Trophoblast cell (in vitro differentiated cells and primary cell): ENCODE data around the gene PWWP2B.
A peak's percentile ranks its signal among the peaks of the same experiment; 100 is the strongest.

ENCODE experiments used
- DNase-seq, 2 donors: peaks; one replicate each; pipeline ENCODE4 v3.0.0-alpha.2; 2016
- H2AFZ ChIP-seq: 2 replicates; pipeline ENCODE4 v1.6.1; 2013; ENCODE audit warnings: low read length, moderate library complexity, mild to moderate bottlenecking; ENCODE audit not compliant: insufficient read depth, poor library complexity
- H2AK5ac ChIP-seq: 2 replicates; pipeline ENCODE4 v1.6.1; 2013; ENCODE audit warnings: mild to moderate bottlenecking, low read length
- H2BK120ac ChIP-seq: 2 replicates; pipeline ENCODE4 v1.6.1; 2013; ENCODE audit warnings: low read length, mild to moderate bottlenecking, moderate library complexity; ENCODE audit not compliant: insufficient read depth, poor library complexity
- H2BK12ac ChIP-seq: 2 replicates; pipeline ENCODE4 v1.6.1; 2013; ENCODE audit warnings: mild to moderate bottlenecking, low read length, moderate library complexity
- H2BK5ac ChIP-seq: 2 replicates; pipeline ENCODE4 v1.6.1; 2013; ENCODE audit warnings: low read length, low read depth, moderate library complexity, mild to moderate bottlenecking; ENCODE audit not compliant: poor library complexity
- H3K14ac ChIP-seq: 2 replicates; pipeline ENCODE4 v1.6.1; 2013; ENCODE audit warnings: mild to moderate bottlenecking, low read length
- H3K18ac ChIP-seq: 2 replicates; pipeline ENCODE4 v1.6.1; 2013; ENCODE audit warnings: mild to moderate bottlenecking, low read length
- H3K23ac ChIP-seq: 2 replicates; pipeline ENCODE4 v1.6.1; 2013; ENCODE audit warnings: low read length
- H3K27ac ChIP-seq: 2 replicates; pipeline ENCODE4 v1.5.1; 2013; ENCODE audit warnings: low read depth, mild to moderate bottlenecking, inconsistent platforms, low read length, moderate library complexity
- H3K27me3 ChIP-seq: 2 replicates; pipeline ENCODE4 v1.6.1; 2013; ENCODE audit warnings: inconsistent platforms, mild to moderate bottlenecking, low read length, moderate library complexity; ENCODE audit not compliant: insufficient read depth
- H3K36me3 ChIP-seq, 2 experiments: 1 replicate in 1 of 2; 2 replicates in 1 of 2; pipeline ENCODE4 v1.6.1; 2013; ENCODE audit warnings: low read length in 2 of 2, mild to moderate bottlenecking in 2 of 2, moderate library complexity in 1 of 2; ENCODE audit not compliant: insufficient read depth in 2 of 2, control insufficient read depth in 1 of 2
- H3K4ac ChIP-seq: 2 replicates; pipeline ENCODE4 v1.6.1; 2013; ENCODE audit warnings: low read depth, mild to moderate bottlenecking, low read length, moderate library complexity
- H3K4me1 ChIP-seq, 2 experiments: 1 replicate in 1 of 2; 2 replicates in 1 of 2; pipeline ENCODE4 v1.6.1; 2013; ENCODE audit warnings: low read length in 2 of 2, mild to moderate bottlenecking in 2 of 2, moderate library complexity in 1 of 2; ENCODE audit not compliant: insufficient read depth in 2 of 2, control insufficient read depth in 1 of 2
- H3K4me2 ChIP-seq: 2 replicates; pipeline ENCODE4 v1.6.1; 2013; ENCODE audit warnings: inconsistent platforms, mild to moderate bottlenecking, low read length, moderate library complexity
- H3K4me3 ChIP-seq: 2 replicates; pipeline ENCODE4 v1.5.1; 2013; ENCODE audit warnings: mild to moderate bottlenecking, low read depth, low read length, inconsistent platforms
- H3K79me1 ChIP-seq: one replicate; pipeline ENCODE4 v1.6.1; 2013; ENCODE audit warnings: low read length
- H3K79me2 ChIP-seq: 2 replicates; pipeline ENCODE4 v1.6.1; 2013; ENCODE audit warnings: low read length, mild to moderate bottlenecking; ENCODE audit not compliant: control insufficient read depth, insufficient read depth, poor library complexity
- H3K9ac ChIP-seq: 2 replicates; pipeline ENCODE4 v1.6.1; 2013; ENCODE audit warnings: mild to moderate bottlenecking, low read length
- H3K9me3 ChIP-seq: 2 replicates; pipeline ENCODE4 v1.6.1; 2013; ENCODE audit warnings: low read depth, mild to moderate bottlenecking, control low read depth, inconsistent platforms, low read length; ENCODE audit not compliant: insufficient read depth
- H4K12ac ChIP-seq: 2 replicates; pipeline ENCODE4 v1.6.1; 2013; ENCODE audit warnings: low read depth, mild to moderate bottlenecking, low read length, moderate library complexity
- H4K8ac ChIP-seq: 2 replicates; pipeline ENCODE4 v1.6.1; 2013; ENCODE audit warnings: low read depth, mild to moderate bottlenecking, low read length, moderate library complexity
- H4K91ac ChIP-seq: one replicate; pipeline ENCODE4 v1.6.1; 2013; ENCODE audit warnings: low read depth, mild to moderate bottlenecking, low read length, moderate library complexity
- WGBS: extraction: QIAGEN DNeasy Blood & Tissue Kit; methylation state at CpG from one replicate; pipeline ENCODE4 v1.1.7; 2013; ENCODE audit warnings: missing lambda C conversion rate; ENCODE audit not compliant: insufficient read length, insufficient coverage; ENCODE audit errors: extremely low coverage; 5-methylcytosine and 5-hydroxymethylcytosine counted together

Gene PWWP2B

DNA sequence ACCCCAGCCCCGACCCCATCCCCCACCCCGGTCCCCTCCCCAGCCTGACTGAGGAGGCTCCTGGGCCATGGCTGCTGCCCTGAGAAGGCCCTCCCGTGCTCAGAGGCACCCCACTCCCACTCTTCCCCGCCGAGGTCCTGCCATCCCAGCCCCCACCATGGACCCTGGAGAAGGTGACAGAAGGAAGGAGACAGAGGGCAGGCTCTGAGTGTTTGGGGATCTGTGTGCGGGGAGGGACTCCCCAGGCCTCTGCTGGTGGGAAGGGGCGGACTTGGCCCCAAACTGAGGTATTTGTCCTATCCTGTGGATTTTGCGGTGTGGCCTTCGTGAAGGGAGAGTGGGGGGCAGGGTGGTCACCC lies 53.4 kb downstream of the PWWP2B start:
- no CpG with 5 or more reads among the region's 9 CpGs for WGBS
- Histone ChIP-seq H4K12ac (no peak overlapping the region), H3K4ac (no peak overlapping the region)

DNA sequence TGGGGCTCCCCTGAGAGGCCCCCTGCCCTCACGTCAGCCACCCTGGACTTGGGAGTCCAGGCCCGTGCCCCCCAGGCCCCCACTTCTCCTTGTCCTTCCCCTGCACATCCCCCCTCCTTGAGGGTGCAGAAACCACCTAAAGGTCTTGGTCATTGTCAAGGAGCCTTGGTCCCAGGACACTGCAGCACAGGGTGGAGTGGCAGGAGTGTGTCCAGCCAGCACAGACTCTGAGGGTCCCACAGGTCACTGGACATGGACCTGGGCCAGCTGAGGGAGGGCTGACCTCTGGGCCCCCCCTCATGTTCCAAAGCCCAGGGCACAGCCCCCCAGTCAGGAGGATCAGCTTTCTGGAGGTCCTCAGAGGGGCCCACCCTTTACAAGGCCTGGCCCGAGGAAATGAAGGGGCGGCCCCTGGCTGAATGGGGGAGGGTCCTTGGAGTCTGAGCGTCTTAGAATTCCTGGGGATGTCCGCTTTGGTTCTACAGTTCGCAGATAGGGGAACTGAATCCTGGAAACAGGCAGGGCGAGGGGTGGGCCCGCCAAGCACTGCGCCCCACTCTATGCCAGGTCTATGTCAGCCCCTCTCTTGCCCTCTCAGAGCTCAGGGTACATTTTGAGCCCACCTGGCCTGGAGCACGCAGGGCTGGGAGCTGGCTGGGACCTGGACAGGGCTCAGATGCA lies 54.0 kb downstream of the PWWP2B start:
- Histone ChIP-seq H3K9me3 (peaks cover 2% of the 10 kb centered on the region), H3K9ac (no peak overlapping the region), H3K4ac (no peak overlapping the region), H3K14ac (no peak overlapping the region), H3K79me1 (peaks cover 26% of the 10 kb centered on the region), H3K27ac (no peak overlapping the region), H2AFZ (no peak overlapping the region), H3K27me3 (no peaks in the 10 kb centered on the region), H4K12ac (no peak overlapping the region), H3K4me3 (no peak overlapping the region), H3K36me3 (no peaks in the 10 kb centered on the region), H2AK5ac (peak overlapping the region; percentile 48), H3K18ac (no peak overlapping the region), H2BK5ac (no peak overlapping the region), H4K8ac (no peak overlapping the region), H4K91ac (peak overlapping the region; percentile 16), H3K4me1 (peaks cover 26 to 28% of the 10 kb centered on the region in 2 experiments), H2BK12ac (peak overlapping the region; percentile 67), H2BK120ac (no peak overlapping the region), H3K4me2 (no peak overlapping the region), H3K23ac (no peak overlapping the region), H3K79me2 (peaks cover 8% of the 10 kb centered on the region)
- no CpG with 5 or more reads among the region's 11 CpGs for WGBS
- no peak for DNase-seq

More for the DNA sequence above, 53.4 kb downstream of the PWWP2B start:
- Histone ChIP-seq H3K79me1 (peaks cover 26% of the 10 kb centered on the region), H3K4me3 (no peak overlapping the region), H3K23ac (no peak overlapping the region), H3K36me3 (no peaks in the 10 kb centered on the region), H2BK5ac (no peak overlapping the region), H3K4me2 (no peak overlapping the region), H2AK5ac (peak overlapping the region; percentile 48), H3K9me3 (peaks cover 2% of the 10 kb centered on the region), H2AFZ (no peak overlapping the region), H3K27me3 (no peaks in the 10 kb centered on the region), H3K9ac (no peak overlapping the region), H3K18ac (no peak overlapping the region), H3K4me1 (peaks cover 26 to 28% of the 10 kb centered on the region in 2 experiments), H3K79me2 (peaks cover 8% of the 10 kb centered on the region), H4K91ac (peak overlapping the region; percentile 16), H2BK120ac (no peak overlapping the region), H4K8ac (no peak overlapping the region), H3K14ac (no peak overlapping the region), H3K27ac (no peak overlapping the region), H2BK12ac (peak overlapping the region; percentile 67)
- no peak for DNase-seq

DNA sequence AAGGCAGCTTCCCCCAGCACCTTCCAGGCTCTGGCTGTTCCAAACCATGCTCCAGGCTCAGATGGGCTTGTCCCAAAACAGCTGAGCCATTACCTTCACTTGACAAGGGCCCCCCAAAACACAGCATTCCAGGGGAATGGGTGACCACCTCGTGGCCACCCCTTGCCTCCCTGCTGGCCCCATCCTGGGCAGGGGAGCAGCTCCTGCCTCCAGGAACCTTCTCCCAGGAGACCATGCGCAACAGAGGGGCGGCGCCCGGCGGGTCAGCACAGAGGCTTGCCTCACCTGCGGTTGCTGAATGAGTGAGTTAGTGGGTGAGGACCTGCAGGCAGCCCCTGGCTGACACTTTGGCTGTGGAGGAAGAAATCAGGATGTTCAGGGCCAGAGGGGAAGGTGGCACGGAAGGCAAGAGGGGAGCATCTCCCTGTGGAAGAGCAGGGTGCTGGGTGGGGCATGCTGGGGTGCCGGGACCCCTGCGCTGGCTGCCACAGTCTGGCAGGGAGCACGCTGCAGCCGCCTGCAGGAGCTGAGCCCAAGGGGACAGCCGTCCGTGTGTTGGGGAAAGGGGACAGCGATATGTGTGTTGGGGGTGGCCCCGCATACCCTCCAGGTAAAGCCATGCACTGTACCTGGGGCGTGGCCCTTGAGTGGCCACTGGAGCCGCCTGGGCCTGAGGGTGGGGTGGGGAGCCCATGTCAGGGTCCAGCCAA lies 54.7 kb downstream of the PWWP2B start:
- Histone ChIP-seq H2BK12ac (peak overlapping the region; percentile 25), H3K27ac (no peak overlapping the region), H2BK5ac (no peak overlapping the region), H3K4me3 (no peak overlapping the region), H2AK5ac (peak overlapping the region; percentile 24), H4K91ac (peak overlapping the region; percentile 16), H3K27me3 (no peaks in the 10 kb centered on the region), H3K4ac (no peak overlapping the region), H3K4me1 (peaks cover 21 to 24% of the 10 kb centered on the region in 2 experiments), H3K79me1 (peaks cover 20% of the 10 kb centered on the region), H3K18ac (no peak overlapping the region), H3K79me2 (peaks cover 8% of the 10 kb centered on the region), H2BK120ac (no peak overlapping the region), H2AFZ (no peak overlapping the region), H4K12ac (no peak overlapping the region), H4K8ac (no peak overlapping the region), H3K4me2 (no peak overlapping the region), H3K14ac (no peak overlapping the region), H3K23ac (no peak overlapping the region), H3K36me3 (no peaks in the 10 kb centered on the region), H3K9ac (no peak overlapping the region), H3K9me3 (peaks cover 2% of the 10 kb centered on the region)
- no CpG with 5 or more reads among the region's 18 CpGs for WGBS
- DNase-seq: peak; percentile 29 to 55

DNA sequence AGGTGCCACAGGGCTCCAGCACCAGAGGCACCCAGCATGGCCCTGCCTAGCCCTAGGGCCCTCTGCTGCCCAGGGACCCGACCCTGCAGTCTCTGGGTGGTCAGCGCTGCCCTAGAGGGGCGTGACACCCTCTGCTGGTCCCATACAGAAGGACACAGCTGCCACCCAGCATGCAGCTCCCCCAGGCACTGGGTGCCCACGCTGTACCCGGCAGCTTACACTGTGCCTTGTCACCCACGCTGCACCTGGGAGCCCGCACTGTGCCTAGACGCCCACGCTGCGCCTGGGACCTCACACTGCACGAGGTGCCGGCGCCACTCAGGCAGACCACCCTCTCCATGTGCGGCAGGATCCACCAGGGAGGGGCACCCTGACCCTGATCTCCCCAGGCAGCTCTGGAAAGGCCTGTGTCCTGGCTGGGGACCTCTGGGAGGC lies 55.2 kb downstream of the PWWP2B start:
- Histone ChIP-seq H3K23ac (no peak overlapping the region), H3K14ac (no peak overlapping the region), H2BK12ac (no peak overlapping the region), H3K4me3 (no peak overlapping the region), H4K91ac (peak overlapping the region; percentile 1), H3K9ac (no peak overlapping the region), H3K4ac (no peak overlapping the region), H3K9me3 (peaks cover 2% of the 10 kb centered on the region), H3K18ac (no peak overlapping the region), H2AFZ (no peak overlapping the region), H3K27me3 (no peaks in the 10 kb centered on the region), H2AK5ac (peak overlapping the region; percentile 10), H3K36me3 (no peaks in the 10 kb centered on the region), H3K4me1 (peaks cover 15 to 18% of the 10 kb centered on the region in 2 experiments), H3K4me2 (no peak overlapping the region), H3K27ac (no peak overlapping the region), H2BK5ac (no peak overlapping the region), H3K79me1 (peaks cover 15% of the 10 kb centered on the region), H4K12ac (no peak overlapping the region), H4K8ac (no peak overlapping the region), H2BK120ac (no peak overlapping the region), H3K79me2 (peaks cover 6% of the 10 kb centered on the region)
- no peak for DNase-seq
- no CpG with 5 or more reads among the region's 14 CpGs for WGBS
